Neural cell (in vitro differentiated cells): ENCODE data around the gene LDB2.

Experiments
- CTCF ChIP-seq: fragments of 450-650 bp; IDR thresholded peaks from 2 replicates; pipeline ENCODE4 v1.5.1; 2014; ENCODE audit warnings: antibody characterized with exemption, mild to moderate bottlenecking, moderate library complexity; ENCODE audit not compliant: poor library complexity, severe bottlenecking
- EZH2 ChIP-seq: fragments of 200-600, 300-800 bp; shearing (Covaris generic), sonication (generic); IDR thresholded peaks from 2 replicates; pipeline ENCODE4 v1.6.1; 2014; ENCODE audit warnings: antibody characterized with exemption, low read length, borderline replicate concordance, mild to moderate bottlenecking; ENCODE audit not compliant: insufficient read depth, poor library complexity, severe bottlenecking
- POLR2AphosphoS5 ChIP-seq: IDR thresholded peaks from 2 replicates; pipeline ENCODE4 v1.6.1; 2012
- TAF1 ChIP-seq: IDR thresholded peaks from 2 replicates; pipeline ENCODE4 v1.6.1; 2012; ENCODE audit warnings: low read depth

GRCh38 chr4:16464651-16465050 is 433.8 kb downstream of the LDB2 start:
- TF ChIP-seq CTCF, result no peak
- no peak for TF ChIP-seq POLR2AphosphoS5
- no peak for TF ChIP-seq EZH2
- no peak for TF ChIP-seq TAF1
